GM12892 (cell line): Measurements from ENCODE around the gene CLDN14.

ENCODE experiments used
- POLR2A ChIP-seq: IDR thresholded peaks from 2 replicates; pipeline ENCODE4 v1.6.1; 2011; ENCODE audit warnings: low read depth, low read length, control low read depth
- POLR2AphosphoS5 ChIP-seq: IDR thresholded peaks from 2 replicates; pipeline ENCODE4 v1.6.1; 2011; ENCODE audit warnings: low read depth, low read length, control low read depth

- no peak for TF ChIP-seq POLR2A
- no peak for TF ChIP-seq POLR2AphosphoS5
Observed at GRCh38 chr21:36465478-36465877, 14.4 kb downstream of the CLDN14 start.
